Peyer's patch (tissue), 4 donors: ENCODE measurements around the gene SLC12A6.

Experiments
- CTCF ChIP-seq, 6 experiments: fragments of 450-650 bp in 4 of 6; fragments of 200-600 bp in 2 of 6; sonication (generic) in 1 of 6; IDR thresholded peaks; one replicate each; pipeline ENCODE4 v1.5.1; 2017 to 2019; ENCODE audit warnings: antibody characterized with exemption in 6 of 6, mild to moderate bottlenecking in 3 of 6, moderate library complexity in 1 of 6
- POLR2A ChIP-seq, 2 donors: fragments of 450-650 bp; IDR thresholded peaks; one replicate each; pipeline ENCODE4 v1.5.1; 2017; ENCODE audit warnings: antibody characterized with exemption in 2 of 2, mild to moderate bottlenecking in 2 of 2, moderate library complexity in 2 of 2

GRCh38 chr15:34336991-34337556 lies 507 bp downstream of the SLC12A6 start:
- TF ChIP-seq CTCF (IDR thresholded peaks at IDR 0.05) = no peak
- no peak for TF ChIP-seq POLR2A (IDR thresholded peaks at IDR 0.05)
